Lung (tissue), 12 donors: ENCODE measurements around the gene ZBTB2. TPM values are rescaled to one million over a fixed set of nuclear protein-coding genes. Genes with fewer than 3 reads are reported as not detected.
"Not testable (repeated sequence)": the region's sequence is repeated elsewhere in the genome, so short reads cannot be mapped to it uniquely, and the experiment has no call there.

Experiments
- ATAC-seq: fragments of 200-7000 bp; cut with Tn5 transposase; one replicate; pipeline ENCODE4 v1.9.1; 2020; ENCODE audit warnings: moderate number of reproducible peaks; ENCODE audit not compliant: insufficient read depth, low FRiP score
- DNase-seq, 3 donors: peaks; one replicate each; pipeline ENCODE4 v3.0.0-alpha.2; 2013 to 2017
- H3K27ac ChIP-seq, 2 donors: one replicate each; pipeline ENCODE4 v1.5.1; 2013; ENCODE audit warnings: mild to moderate bottlenecking in 2 of 2, moderate library complexity in 2 of 2, control low read depth in 1 of 2, inconsistent platforms in 1 of 2, low read depth in 1 of 2, low read length in 1 of 2
- H3K27me3 ChIP-seq, 3 donors: one replicate each; pipeline ENCODE4 v1.5.1; 2013; ENCODE audit warnings: low read length in 2 of 3; ENCODE audit not compliant: control insufficient read depth in 3 of 3, insufficient read depth in 3 of 3
- H3K36me3 ChIP-seq, 4 donors: one replicate each; pipeline ENCODE4 v1.5.1; 2013; ENCODE audit warnings: low read length in 4 of 4, mild to moderate bottlenecking in 1 of 4, moderate library complexity in 1 of 4; ENCODE audit not compliant: control insufficient read depth in 4 of 4, insufficient read depth in 4 of 4
- H3K4me1 ChIP-seq, 5 donors: one replicate each; pipeline ENCODE4 v1.5.1; 2013; ENCODE audit warnings: low read length in 5 of 5, mild to moderate bottlenecking in 2 of 5, moderate library complexity in 1 of 5; ENCODE audit not compliant: control insufficient read depth in 5 of 5, insufficient read depth in 5 of 5
- H3K4me3 ChIP-seq: one replicate; pipeline ENCODE4 v1.5.1; 2013; ENCODE audit warnings: mild to moderate bottlenecking, control low read depth, moderate library complexity
- H3K9ac ChIP-seq, 2 donors: one replicate each; pipeline ENCODE4 v1.5.1; 2013; ENCODE audit warnings: low read length in 2 of 2, control low read depth in 1 of 2; ENCODE audit not compliant: insufficient read depth in 1 of 2
- H3K9me3 ChIP-seq, 4 donors: one replicate each; pipeline ENCODE4 v1.5.1; 2013; ENCODE audit warnings: low read length in 3 of 4, mild to moderate bottlenecking in 1 of 4, moderate library complexity in 1 of 4; ENCODE audit not compliant: control insufficient read depth in 4 of 4, insufficient read depth in 3 of 4
- CTCF ChIP-seq: IDR thresholded peaks from 2 replicates; pipeline ENCODE4 v1.5.1; 2012; ENCODE audit warnings: mild to moderate bottlenecking; ENCODE audit errors: control extremely low read depth, extremely low read depth
- WGBS, 2 donors: extraction: QIAGEN DNeasy Blood & Tissue Kit; methylation state at CpG; one replicate each; pipeline ENCODE4 v1.1.7; 2013; 5-methylcytosine and 5-hydroxymethylcytosine counted together
- polyA plus RNA-seq, 2 donors: library from polyadenylated mRNA; stranded (reverse); fragments of 200-250 nt; gene quantifications; one replicate each; pipeline ENCODE4 v1.2.1, GENCODE V29; 2013
- total RNA-seq, 2 donors: library from RNA; depleted of rRNA in 1 of 2; stranded (reverse); fragments of >200 nt in 1 of 2; gene quantifications; one replicate each; pipeline ENCODE4 v1.2.1, GENCODE V29; 2014 to 2021
- donor health status: control.
- donor health status: control.
- donor health status: Bipolar disorder and iron deficiency.
- donor health status: healthy.
- donor health status: DM: yes; HTN: yes; CAD: no.

Gene ZBTB2
- total and polyA plus RNA-seq, 4 donors = 8.1 to 13.9 (median 9.8) TPM

- no peaks in the 10 kb centered on the region for H3K9me3 ChIP-seq
- DNase-seq (no peak), ATAC-seq (no peak)
- WGBS, 2 donors = 32 to 59% methylated on average over 6 of the region's 6 CpGs
- peaks cover 3 to 10% (median 7%) of the 10 kb centered on the region in 4 donors for H3K36me3 ChIP-seq
- H3K27me3 ChIP-seq = no peaks in the 10 kb centered on the region
- H3K27ac ChIP-seq = no peak overlapping the region
- no peaks in the 10 kb centered on the region for H3K4me1 ChIP-seq
- no peak overlapping the region for H3K4me3 ChIP-seq
- no peak for TF ChIP-seq CTCF
- H3K9ac ChIP-seq = no peak overlapping the region
Observed at GRCh38 chr6:151357758-151358436, 33.5 kb downstream of the ZBTB2 start.

GRCh38 chr6:151356983-151357382, 34.4 kb downstream of the ZBTB2 start:
- H3K4me1 ChIP-seq, DNase-seq: not testable (repeated sequence)
- 87 to 94% methylated on average over 6 of the region's 6 CpGs for WGBS, 2 donors

GRCh38 chr6:151353795-151354194, 37.6 kb downstream of the ZBTB2 start:
- Histone ChIP-seq H3K9ac (no peak overlapping the region), H3K9me3 (no peaks in the 10 kb centered on the region), H3K4me3 (no peak overlapping the region), H3K4me1 (peaks cover 0 to 4% (median 0%) of the 10 kb centered on the region in 5 donors), H3K27me3 (no peaks in the 10 kb centered on the region), H3K36me3 (peaks cover 4 to 28% (median 12%) of the 10 kb centered on the region in 4 donors), H3K27ac (no peak overlapping the region)
- DNase-seq (no peak), ATAC-seq (no peak)
- WGBS, 2 donors = 94 to 96% methylated on average over 10 of the region's 10 CpGs
- no peak for TF ChIP-seq CTCF

More at GRCh38 chr6:151356983-151357382, 34.4 kb downstream of the ZBTB2 start:
- H3K9ac ChIP-seq, H3K4me3 ChIP-seq, ATAC-seq, H3K27me3 ChIP-seq, H3K27ac ChIP-seq, H3K36me3 ChIP-seq, H3K9me3 ChIP-seq: not testable (repeated sequence)

- H3K36me3 ChIP-seq = peaks cover 4 to 25% (median 12%) of the 10 kb centered on the region in 4 donors
Observed at GRCh38 chr6:151352410-151353396, 38.7 kb downstream of the ZBTB2 start.

More at GRCh38 chr6:151352410-151353396, 38.7 kb downstream of the ZBTB2 start:
- Histone ChIP-seq H3K4me1 (peaks cover 0 to 4% (median 0%) of the 10 kb centered on the region in 5 donors), H3K4me3 (no peak overlapping the region), H3K9me3 (no peaks in the 10 kb centered on the region), H3K27me3 (no peaks in the 10 kb centered on the region), H3K27ac (no peak overlapping the region), H3K9ac (no peak overlapping the region)
- 66 to 81% methylated on average over 19 of the region's 19 CpGs for WGBS, 2 donors
- TF ChIP-seq CTCF = no peak
- ATAC-seq (no peak), DNase-seq (no peak)
